Occipital lobe (tissue), 2 donors: Measurements from ENCODE around the gene SPSB4. TPM values are rescaled to one million over a fixed set of nuclear protein-coding genes. Genes with fewer than 3 reads are reported as not detected.
A peak's percentile ranks its signal among the peaks of the same experiment; 100 is the strongest.
"Not testable (repeated sequence)": the region's sequence is repeated elsewhere in the genome, so short reads cannot be mapped to it uniquely, and the experiment has no call there.

Experiments
- DNase-seq: peaks from one replicate; lab custom pipeline; 2025; lab: John Stamatoyannopoulos, UW
- total RNA-seq: library from RNA; depleted of rRNA; stranded (reverse); fragments of >200 nt; gene quantifications from one replicate; pipeline ENCODE4 v1.2.3, GENCODE V29; 2014

SPSB4 gene
- total RNA-seq, 1 donor from 2014 or later = 8.3 TPM

- no peak for DNase-seq
Observed at GRCh38 chr3:141114179-141114745, 63.1 kb downstream of the SPSB4 start.

- DNase-seq = no peak
Observed at GRCh38 chr3:141114816-141115460, 63.8 kb downstream of the SPSB4 start.

- DNase-seq = no peak
Observed at GRCh38 chr3:141115789-141116541, 64.8 kb downstream of the SPSB4 start.

GRCh38 chr3:141116721-141117120 lies 65.6 kb downstream of the SPSB4 start:
- DNase-seq = no peak

- DNase-seq = not testable (repeated sequence)
Observed at GRCh38 chr3:141117982-141118381, 66.8 kb downstream of the SPSB4 start.

- no peak for DNase-seq
Observed at GRCh38 chr3:141122455-141123030, 71.4 kb downstream of the SPSB4 start.

GRCh38 chr3:141123677-141124410 lies 72.7 kb downstream of the SPSB4 start:
- DNase-seq = no peak

- no peak for DNase-seq
Observed at GRCh38 chr3:141124715-141125114, 73.6 kb downstream of the SPSB4 start.

GRCh38 chr3:141125351-141125750 lies 74.2 kb downstream of the SPSB4 start:
- DNase-seq = no peak

- no peak for DNase-seq
Observed at GRCh38 chr3:141126661-141127343, 75.7 kb downstream of the SPSB4 start.

GRCh38 chr3:141127344-141128125 lies 76.4 kb downstream of the SPSB4 start:
- DNase-seq = no peak

- no peak for DNase-seq
Observed at GRCh38 chr3:141128126-141128777, 77.1 kb downstream of the SPSB4 start.

GRCh38 chr3:141129049-141129448 lies 77.9 kb downstream of the SPSB4 start:
- no peak for DNase-seq

- DNase-seq = peak; percentile 38
Observed at GRCh38 chr3:141129541-141130011, 78.4 kb downstream of the SPSB4 start.

GRCh38 chr3:141143517-141143916 lies 92.4 kb downstream of the SPSB4 start:
- DNase-seq = no peak

GRCh38 chr3:141146979-141147470 lies 95.9 kb downstream of the SPSB4 start:
- no peak for DNase-seq

- no peak for DNase-seq
Observed at GRCh38 chr3:141147657-141148056, 96.5 kb downstream of the SPSB4 start.

- no peak for DNase-seq
Observed at GRCh38 chr3:141148169-141148568, 97.0 kb downstream of the SPSB4 start.

- no peak for DNase-seq
Observed at GRCh38 chr3:141148770-141149169, 97.6 kb downstream of the SPSB4 start.
